NCI-H2081 treated with DMSO at 0.1 percent for 48 hours (cell line): ENCODE measurements around the gene TFAP2E.
"Not testable (repeated sequence)": the region's sequence is repeated elsewhere in the genome, so short reads cannot be mapped to it uniquely, and the experiment has no call there.

Source experiments
- DNase-seq: peaks from one replicate; lab custom pipeline; 2025; lab: John Stamatoyannopoulos, UW

Gene TFAP2E

GRCh38 chr1:35574125-35574654 is 1.1 kb downstream of the TFAP2E start:
- no peak for DNase-seq

DNA sequence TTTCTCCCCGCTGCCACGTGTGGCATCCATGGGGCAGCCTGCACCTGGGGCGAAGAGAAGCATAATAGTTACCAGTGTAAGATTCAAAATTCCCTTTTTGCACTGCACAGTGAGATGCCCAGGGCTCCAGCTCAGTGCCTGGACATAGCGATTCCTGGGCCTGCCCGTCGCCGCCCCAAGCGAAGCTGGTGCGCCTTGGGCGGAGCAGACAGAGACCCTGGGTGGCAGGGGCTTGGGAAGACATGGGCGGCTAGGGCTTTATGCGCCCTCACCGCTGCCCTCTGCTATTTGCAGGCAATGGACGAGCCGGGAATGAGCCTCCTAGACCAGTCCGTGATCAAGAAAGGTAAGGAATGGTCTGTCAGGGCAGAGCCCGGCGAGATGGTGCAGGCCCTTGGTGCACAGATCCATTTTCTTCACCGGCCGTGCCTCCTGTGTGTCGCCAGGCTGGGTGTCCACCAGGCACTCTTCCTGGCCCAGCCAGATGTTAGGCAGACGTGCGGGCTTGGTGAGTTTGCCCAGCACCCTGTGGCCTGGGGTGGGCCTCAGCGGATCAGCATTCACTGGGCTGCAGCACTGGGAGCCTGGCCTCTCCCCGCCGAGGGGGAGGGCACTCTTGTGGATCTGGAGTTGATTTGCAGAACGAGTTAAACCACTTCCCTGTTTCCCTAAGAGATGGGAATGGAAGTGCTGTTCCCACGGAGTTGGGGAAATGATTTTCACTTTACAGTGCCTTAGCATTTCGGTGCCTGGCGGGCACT is 1.7 kb downstream of the TFAP2E start:
- no peak for DNase-seq

GRCh38 chr1:35575416-35575958 is 2.4 kb downstream of the TFAP2E start:
- DNase-seq: no peak

- no peak for DNase-seq
Measured at GRCh38 chr1:35576061-35576765, 3.1 kb downstream of the TFAP2E start.

- not testable (repeated sequence) for DNase-seq
Measured at GRCh38 chr1:35576766-35577070, 3.6 kb downstream of the TFAP2E start.

- no peak for DNase-seq
Measured at GRCh38 chr1:35577071-35577998, 4.2 kb downstream of the TFAP2E start.

DNA sequence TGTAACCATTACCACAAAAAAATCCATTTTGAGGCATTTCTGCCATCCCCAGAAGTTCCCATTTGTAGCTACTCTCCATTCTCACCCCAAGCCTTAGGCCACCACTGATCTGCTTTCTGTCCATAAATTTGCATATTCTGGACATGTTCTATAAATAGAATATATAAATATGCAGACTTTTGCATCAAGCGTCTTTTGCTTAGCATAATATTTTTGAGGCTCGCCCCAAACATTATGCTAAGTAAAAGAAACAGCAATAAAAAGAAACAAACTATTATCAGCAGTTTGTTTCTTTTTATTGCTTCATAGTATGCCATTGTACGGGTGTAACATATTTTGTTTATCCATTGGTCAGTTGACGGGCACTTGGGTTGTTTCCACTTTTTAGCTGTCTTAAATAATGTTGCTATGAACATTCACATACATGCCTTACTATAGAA is 7.9 kb downstream of the TFAP2E start:
- DNase-seq: no peak

- DNase-seq: not testable (repeated sequence)
Measured at GRCh38 chr1:35581621-35582020, 8.5 kb downstream of the TFAP2E start.

DNA sequence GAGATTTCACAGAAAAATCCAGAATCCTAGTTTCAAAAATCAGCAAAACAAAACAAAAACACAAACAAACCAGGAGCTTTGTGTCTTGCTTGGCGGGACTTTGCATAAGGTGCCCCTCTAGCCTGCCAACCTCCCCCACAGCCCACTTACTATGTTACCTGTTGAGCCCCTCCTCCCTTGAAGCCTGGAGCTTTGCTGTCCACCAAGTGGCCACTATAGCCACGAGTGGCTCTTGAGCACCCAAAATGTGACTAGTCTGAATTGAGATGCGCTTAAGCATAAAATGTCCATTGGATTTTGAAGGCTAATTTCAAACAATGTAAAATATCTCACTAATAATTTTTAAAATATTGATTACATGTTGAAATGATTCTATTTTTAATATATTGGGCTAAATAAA is 12.2 kb downstream of the TFAP2E start:
- no peak for DNase-seq

GRCh38 chr1:35585805-35586204 is 12.7 kb downstream of the TFAP2E start:
- not testable (repeated sequence) for DNase-seq

DNA sequence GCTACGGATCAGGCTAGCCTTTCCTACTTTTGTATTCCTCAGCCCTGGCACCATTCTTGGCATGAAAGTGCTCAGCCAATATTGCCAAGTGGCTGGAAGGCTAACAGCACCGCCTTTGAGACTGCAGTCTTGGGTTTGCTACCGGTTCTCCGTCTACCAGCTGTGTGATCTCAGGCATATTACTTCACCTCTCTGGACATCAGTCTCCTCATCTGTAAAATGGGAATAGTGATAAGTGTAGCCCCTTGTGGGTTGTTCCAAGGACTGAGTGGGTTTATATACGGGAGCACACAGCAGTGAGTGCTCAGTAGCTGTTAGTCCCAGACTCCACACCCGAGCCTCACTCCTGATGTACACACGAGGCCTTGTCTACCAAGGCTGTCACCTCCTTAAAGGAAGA is 13.7 kb downstream of the TFAP2E start:
- no peak for DNase-seq

GRCh38 chr1:35587736-35588135 is 14.6 kb downstream of the TFAP2E start:
- DNase-seq: no peak

DNA sequence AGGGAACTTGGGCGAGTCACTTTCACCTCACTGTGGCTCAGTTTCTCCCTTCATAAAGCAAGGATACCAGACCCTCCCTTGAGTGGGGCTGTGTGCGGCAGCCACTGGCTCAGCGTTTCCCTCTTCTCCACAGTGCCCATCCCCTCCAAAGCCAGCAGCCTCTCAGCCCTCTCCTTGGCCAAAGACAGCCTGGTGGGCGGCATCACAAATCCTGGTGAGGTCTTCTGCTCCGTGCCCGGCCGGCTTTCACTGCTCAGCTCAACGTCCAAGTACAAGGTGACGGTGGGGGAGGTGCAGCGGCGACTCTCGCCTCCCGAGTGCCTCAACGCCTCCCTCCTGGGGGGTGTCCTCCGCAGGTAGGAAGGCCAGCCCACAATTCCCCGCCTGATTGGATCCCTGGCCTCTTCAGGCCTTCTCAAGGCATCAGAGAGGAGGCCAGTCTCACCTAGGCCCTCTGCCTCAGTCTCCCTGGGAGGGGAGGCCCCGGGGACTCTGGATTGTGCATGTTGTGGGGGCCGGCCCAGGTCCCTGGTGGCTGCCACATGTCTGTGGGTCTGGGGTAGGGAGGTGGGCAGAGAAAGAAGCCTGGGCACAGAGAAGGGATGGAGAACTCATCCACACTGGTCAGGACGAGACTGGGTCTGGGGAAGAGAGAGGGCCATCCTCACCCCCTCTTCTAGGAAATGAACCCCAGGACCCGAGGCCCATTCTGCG is 15.2 kb downstream of the TFAP2E start:
- DNase-seq: no peak

DNA sequence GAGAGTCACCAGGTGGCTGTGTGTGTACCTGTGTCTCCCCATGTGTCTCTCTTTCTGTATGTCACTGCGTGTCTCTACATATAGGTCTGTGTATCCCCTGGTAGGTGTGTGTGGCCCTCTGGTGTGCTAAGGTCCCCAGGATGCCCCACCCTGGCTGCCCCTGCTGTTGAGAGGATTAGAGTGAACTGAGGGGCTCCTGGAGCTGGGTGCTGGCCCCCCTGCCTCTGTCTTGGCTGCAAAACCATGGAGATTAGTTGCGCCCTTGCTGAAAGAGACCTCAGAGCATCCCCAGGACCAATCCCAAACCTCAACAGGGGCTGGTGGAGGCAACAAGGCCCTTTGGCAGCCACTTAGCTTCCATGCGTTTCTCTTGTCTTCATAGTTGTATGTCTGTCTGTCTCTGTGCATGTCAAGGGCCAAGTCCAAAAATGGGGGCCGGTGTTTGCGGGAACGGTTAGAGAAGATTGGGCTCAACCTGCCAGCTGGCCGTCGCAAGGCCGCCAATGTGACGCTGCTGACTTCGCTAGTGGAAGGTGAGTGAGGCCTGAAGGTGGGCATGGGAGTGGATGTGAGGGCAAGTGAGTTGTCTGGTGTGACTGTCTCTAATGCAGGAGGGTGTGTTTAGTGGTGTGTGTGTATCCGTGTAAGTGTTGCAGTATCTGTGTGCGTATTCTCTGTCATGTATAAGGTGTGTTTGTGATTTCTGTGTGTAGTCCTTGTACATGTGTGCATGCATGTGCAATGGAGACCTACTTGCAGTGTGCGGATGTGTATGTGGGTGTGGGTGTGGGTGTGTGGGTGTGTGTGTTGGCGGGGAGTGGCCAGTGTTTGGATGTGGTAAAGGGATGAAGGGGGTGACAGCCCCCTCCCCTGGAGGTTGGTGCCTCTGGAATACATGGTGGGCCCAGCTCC is 16.7 kb downstream of the TFAP2E start:
- DNase-seq: no peak

GRCh38 chr1:35590476-35591040 is 17.4 kb downstream of the TFAP2E start:
- no peak for DNase-seq

DNA sequence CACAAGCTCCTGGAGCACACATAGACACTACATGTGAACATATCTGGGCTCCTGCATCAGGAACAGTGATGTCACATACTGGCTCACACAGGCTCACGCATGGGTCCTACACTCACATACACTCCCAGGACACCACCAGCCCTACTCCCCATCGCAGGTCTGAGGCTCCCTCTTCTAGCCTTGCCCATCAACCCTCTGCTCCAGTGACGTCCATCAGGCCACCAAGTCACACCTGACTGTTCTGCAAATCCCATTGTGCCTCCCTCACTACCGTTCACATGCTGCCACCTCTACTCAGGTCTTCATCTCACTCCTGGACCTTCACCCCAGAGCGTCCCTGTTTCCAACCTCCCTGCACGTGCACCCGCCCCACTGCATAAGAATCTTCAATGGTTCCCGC is 18.1 kb downstream of the TFAP2E start:
- no peak for DNase-seq

DNA sequence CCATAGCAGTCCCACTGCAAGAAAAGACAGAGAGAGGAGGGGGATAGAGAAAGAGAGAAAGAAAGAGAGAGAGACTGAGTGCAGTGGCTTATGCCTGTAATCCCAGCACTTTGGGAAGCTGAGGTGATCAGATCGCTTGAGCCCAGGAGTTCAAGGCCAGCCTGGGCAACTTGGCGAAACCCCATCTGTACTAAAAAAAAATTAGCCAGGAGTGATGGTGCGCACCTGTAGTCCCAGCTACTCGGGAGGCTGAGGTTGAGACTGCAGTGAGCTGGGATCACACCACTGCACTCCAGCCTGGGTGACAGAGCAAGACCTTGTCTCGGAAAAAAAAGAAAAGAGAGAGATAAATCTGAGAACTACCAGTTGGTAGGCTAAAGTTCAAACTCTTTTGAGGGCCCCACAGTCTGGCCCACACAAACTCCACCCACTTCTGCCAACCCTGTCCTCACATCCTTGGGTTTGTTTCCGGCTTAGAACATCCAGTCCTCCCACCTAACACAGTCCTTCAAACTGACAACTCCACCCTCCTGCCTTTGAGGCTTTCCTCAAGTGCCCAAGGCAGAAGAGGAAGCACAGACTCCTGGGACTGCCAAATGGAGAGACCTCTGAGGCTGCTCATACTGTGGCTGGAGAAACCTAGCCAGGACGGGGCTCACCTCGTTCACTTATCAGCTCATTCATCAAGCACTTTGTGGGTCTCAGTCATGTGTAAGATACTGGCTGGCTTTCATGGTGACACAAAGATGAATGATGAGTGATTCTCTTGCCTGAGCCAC is 20.1 kb downstream of the TFAP2E start:
- DNase-seq: no peak

- DNase-seq: no peak
Measured at GRCh38 chr1:35594005-35594760, 21.1 kb downstream of the TFAP2E start.
